22Rv1 (cell line): ENCODE data around the gene APBB1.

Source experiments
- H3K27ac ChIP-seq: fragments of 450-650 bp; 2 replicates; pipeline ENCODE4 v1.5.1; 2017
- CTCF ChIP-seq: fragments of 450-650 bp; IDR thresholded peaks from 2 replicates; pipeline ENCODE4 v1.5.1; 2017; ENCODE audit warnings: mild to moderate bottlenecking
- ZFX ChIP-seq: fragments of 450-650 bp; IDR thresholded peaks from 2 replicates; pipeline ENCODE4 v1.6.1; 2017; ENCODE audit warnings: antibody characterized with exemption, borderline replicate concordance

Gene APBB1

DNA sequence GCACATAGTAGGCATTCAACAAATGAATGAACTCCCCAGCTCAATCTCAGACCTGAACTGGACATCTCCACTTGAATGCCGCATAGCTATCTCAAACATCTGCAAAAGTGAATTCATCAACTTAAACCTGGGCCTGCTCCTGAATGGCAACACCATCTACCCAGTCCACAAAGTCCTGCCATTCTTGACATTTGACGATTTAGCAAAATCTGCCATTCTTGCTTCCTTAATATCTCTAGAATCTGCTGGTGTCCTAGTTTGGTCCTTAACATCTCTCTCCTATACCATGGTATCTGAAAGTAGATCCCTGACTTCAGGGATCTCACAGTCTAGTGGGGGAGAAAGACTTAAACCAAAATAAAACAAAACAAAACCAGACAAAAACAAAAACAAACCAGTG is 34.3 kb upstream of the APBB1 start:
- H3K27ac ChIP-seq, result no peak overlapping the region
- TF ChIP-seq ZFX, result no peak
- no peak for TF ChIP-seq CTCF

DNA sequence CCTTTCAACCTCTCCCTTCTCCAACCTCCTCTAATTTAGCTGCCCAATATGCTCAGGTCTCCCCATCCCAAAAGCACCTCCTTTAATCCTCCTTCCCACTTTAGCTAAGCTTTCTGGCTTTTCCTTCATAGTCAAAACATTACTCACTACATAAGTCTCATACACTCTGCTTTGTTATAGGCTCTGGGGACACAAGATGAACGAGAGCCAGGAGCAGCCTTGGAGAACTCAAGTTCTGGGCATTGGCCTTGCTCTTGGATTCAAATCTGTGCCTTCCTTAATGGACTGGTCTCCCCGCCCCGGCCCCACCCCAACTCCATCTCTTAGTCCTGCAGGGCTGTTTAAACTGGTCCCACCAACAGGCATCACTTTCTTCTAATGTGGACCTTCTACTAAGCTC is 33.3 kb upstream of the APBB1 start:
- no peak overlapping the region for H3K27ac ChIP-seq
- no peak for TF ChIP-seq CTCF
- TF ChIP-seq ZFX, result no peak

DNA sequence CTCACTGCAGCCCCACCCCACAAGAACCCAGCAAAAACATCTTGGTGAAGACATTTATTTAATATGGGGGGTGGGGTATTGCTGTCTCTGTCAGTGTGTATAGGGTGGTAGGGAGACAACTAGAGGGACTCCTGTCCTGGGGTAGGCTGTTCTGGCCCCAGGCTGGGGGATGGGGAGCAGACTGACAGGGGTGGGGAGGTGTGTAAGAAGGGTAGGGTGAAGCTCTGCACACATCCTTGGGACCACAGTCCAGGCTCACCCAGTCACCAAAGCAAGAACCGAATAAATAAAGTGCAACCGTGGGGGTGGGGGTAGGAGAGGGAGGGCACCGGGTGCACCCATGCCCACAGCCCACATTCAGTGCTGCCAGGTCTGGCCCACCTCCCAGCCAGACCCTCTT is 29.7 kb upstream of the APBB1 start:
- TF ChIP-seq CTCF, result no peak
- TF ChIP-seq ZFX, result no peak
- no peak overlapping the region for H3K27ac ChIP-seq

DNA sequence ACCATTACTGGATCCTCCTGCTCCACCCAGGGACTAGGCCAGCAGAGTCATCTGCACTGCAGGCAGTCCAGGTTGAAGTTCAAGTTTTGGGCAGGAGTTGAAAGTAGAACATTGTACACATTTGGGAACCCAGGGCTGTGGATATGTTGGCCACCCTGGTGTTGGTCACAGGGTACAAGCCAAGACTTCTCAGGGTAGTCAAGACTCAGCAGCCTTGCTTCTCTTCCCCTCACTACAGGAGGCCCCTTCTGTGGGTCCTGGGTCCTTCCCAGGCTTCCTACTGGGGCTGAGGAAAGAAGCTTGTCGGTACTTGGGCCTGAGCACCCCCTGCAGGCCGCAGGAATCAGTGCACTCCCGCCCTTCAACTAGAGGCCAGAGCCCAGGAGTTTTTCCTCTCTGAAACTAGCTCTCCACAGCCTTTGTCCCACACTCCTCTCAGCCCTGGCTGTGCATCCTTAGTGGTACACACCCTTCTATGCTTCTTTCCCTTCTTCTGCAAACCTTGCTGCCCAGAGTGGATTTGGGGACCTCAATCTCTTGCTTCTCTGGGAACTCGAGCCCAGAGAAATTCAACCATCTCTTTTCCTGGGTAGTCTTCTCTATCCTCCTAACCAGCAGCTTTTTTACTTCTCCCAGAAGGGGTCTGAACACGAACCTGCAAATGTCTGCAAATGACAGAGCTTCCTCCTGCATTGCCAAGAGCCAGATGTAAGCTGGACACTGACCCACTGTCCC is 24.5 kb upstream of the APBB1 start:
- no peak overlapping the region for H3K27ac ChIP-seq
- TF ChIP-seq CTCF (peak; percentile 84), ZFX (no peak)

- no peak overlapping the region for H3K27ac ChIP-seq
- TF ChIP-seq CTCF (no peak), ZFX (no peak)
Measured at GRCh38 chr11:6442441-6442840, 23.5 kb upstream of the APBB1 start.

- H3K27ac ChIP-seq, result no peak within 1 kb of the TSS
- TF ChIP-seq ZFX (no peak), CTCF (no peak)
Measured at GRCh38 chr11:6440906-6441358, 22.0 kb upstream of the APBB1 start, which contains the start of gene HPX. HPX (minus strand) TSS chr11:6440987; CDS start chr11:6440963, 24 bp downstream.

DNA sequence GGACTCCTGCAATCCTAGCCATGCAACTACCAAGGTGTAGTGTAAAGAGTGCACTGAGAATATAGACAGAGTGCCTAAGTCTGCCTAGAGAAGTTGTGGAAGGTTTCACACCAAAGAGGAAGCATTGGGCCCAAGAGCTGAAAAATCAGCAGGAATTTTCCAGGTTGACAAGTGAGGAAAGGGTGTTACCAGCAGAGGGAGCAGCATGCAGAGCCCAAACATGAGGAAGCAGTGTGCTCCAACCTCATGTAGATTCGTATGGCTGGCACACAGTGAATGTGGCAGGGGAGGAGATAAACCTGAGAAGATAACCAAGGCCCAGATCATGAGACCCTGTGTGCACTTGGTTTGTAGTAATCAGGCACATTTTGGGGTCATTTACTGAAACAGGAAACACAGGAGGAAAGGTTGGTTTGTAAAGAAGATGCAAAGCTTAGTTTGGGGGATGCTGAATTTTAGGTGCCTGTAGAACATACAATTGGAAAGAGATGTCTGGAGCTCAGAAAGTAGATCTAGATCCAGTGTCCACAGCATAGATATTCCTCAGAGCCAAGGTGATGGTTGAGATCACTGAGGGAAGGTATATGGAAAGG is 20.2 kb upstream of the APBB1 start:
- H3K27ac ChIP-seq, result no peak overlapping the region
- TF ChIP-seq CTCF (peak; percentile 84), ZFX (no peak)
